CD1c-positive myeloid dendritic cell (primary cell): ENCODE measurements around the gene RAB1B.
A peak's percentile ranks its signal among the peaks of the same experiment; 100 is the strongest.
"Not testable (repeated sequence)": the region's sequence is repeated elsewhere in the genome, so short reads cannot be mapped to it uniquely, and the experiment has no call there.

Experiments
- DNase-seq: peaks from one replicate; pipeline ENCODE4 v3.0.0-alpha.2; 2016; ENCODE audit errors: extremely low spot score

Gene RAB1B

DNA sequence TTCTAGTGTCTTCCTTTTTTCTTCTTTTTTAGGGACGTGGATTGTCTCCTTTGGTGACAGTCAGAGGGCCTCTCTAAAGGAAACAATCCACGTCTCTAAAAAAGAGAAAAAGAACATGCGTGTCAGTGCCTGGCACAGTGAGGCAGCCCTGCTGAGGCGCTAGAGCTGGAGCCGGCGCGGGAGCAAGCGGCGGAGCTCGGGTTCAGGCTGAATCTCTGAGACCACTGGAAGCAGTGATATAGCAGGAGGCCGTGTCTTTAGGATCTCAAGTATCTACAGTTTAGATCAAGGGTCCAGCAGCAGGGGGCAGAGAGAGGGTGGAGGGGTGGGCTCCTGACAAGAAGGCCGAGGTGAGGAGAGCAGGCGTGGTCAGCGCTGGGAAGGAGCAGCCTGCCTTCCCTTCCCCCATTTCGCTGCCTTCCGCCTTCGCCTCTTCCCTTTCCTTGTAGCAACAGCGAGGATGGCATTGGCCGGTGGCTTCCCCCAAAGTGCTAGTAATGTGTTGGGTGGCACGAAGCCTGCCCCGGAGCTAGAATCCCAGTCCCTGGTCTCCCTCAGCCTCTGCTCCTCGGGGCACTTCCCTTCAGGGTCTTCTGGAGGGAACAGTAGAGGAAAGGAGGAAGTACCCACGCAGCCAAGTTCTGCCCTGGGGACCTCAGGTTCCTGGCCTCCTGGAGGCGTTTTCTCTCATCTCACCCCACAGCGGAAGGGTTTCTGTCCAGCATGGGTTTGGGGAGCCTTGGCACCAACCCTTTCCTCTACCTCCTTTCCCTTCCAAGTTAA is 28.2 kb upstream of the RAB1B start:
- DNase-seq: no peak

GRCh38 chr11:66240781-66241136 is 27.7 kb upstream of the RAB1B start:
- DNase-seq: no peak

DNA sequence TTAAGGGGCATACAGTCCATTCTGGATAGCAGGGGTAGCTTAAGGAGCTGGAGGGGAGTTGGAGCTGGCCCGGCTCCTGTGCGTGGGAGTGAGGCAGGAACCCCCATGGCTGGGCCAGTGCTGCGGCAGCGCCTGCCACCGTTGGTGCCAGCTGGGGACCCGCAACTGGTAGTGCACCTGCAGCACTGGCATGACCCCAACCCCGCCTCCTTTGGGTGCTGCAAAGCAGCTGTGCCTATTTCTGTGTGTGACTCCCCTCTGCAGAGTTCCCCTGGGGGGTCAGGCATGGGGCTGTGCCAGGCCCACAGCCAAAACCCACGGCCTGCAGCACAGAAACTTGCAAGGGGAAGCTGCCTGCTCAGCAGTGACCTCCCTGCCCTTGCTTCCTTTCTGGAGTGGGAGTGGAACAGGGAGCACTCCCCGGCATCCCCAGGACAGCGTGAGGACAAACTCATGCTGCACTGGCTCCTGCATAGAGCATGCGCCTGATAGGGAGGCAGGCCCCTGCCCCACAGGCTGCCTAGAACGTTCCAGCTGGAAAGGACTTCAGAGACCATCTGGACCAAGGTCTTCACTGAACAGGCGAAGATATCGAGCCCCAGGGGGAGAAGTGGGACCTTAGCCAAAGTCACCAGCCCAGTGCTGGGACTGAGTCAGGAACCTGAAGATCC is 26.2 kb upstream of the RAB1B start:
- no peak for DNase-seq

GRCh38 chr11:66243782-66244535 is 24.5 kb upstream of the RAB1B start:
- DNase-seq: no peak

- no peak for DNase-seq
Observed at GRCh38 chr11:66247295-66247694, 21.1 kb upstream of the RAB1B start.

DNA sequence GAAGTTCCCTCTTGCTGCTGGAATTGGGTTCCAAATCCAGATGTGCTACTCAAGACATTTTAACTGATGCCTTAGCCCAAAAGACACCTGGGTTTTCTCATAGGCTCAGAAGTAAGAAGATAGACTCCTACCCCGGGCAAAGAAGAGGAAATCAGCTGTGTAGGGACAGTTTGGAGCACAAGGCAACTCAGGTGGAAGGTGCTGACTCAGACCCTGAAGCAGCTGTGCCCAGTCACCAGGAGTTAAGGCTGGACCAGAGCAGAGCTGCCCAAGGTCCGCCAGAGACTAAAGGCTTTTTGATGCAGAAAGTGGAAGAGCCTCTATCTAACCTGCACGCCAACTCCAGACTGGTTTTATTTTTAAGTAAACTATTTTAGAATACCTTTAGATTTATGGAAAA is 20.6 kb upstream of the RAB1B start:
- no peak for DNase-seq

GRCh38 chr11:66248903-66249302 is 19.5 kb upstream of the RAB1B start:
- DNase-seq: no peak

GRCh38 chr11:66251809-66252208 is 16.6 kb upstream of the RAB1B start:
- no peak for DNase-seq

GRCh38 chr11:66253081-66253480 is 15.4 kb upstream of the RAB1B start:
- not testable (repeated sequence) for DNase-seq

GRCh38 chr11:66258473-66258893 is 10.0 kb upstream of the RAB1B start:
- DNase-seq: no peak

- DNase-seq: no peak
Observed at GRCh38 chr11:66259225-66259624, 9.2 kb upstream of the RAB1B start.

GRCh38 chr11:66259956-66260355 is 8.5 kb upstream of the RAB1B start:
- no peak for DNase-seq

- no peak for DNase-seq
Observed at GRCh38 chr11:66261578-66261977, 6.9 kb upstream of the RAB1B start.

DNA sequence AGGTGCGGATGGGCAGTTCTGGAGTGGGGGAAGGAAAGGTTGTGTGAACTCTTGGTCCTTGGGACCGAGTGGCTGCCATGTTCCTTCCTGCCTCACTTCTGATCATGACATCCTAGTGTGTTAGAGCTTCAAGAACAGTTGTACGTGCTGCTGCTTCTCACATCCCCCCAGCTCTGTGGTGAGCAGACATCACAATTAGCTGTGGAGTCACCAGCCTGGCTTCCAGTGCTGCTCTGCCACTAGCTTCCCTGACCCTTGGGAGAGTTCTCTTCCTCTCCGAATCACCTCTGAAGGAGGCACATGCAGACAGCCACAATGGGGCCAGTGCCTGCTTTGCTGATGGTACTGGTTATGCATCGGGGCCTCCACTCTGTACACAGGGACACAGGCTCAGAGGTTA is 6.2 kb upstream of the RAB1B start:
- DNase-seq: no peak

GRCh38 chr11:66262696-66263095 is 5.7 kb upstream of the RAB1B start:
- no peak for DNase-seq

DNA sequence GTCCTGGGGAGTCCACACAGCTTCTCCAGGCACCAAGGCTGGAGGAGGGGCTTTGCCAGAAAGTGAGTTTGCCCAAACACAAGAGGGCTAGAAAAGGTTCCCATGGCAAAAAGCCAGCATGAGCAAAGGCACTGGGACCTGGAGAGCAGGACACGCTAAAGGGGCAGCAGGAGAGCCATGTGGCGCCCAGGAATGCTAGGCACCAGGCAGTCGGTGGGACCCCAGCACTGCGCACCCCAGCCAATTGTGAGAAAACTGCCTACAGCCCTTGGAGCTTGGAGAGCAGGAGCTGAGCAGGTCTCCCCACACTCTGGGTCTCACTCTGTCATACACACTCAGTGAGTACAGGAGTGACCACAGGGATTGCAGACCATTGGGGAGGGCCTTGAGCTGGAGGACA is 5.2 kb upstream of the RAB1B start:
- no peak for DNase-seq

- no peak for DNase-seq
Observed at GRCh38 chr11:66263785-66264184, 4.7 kb upstream of the RAB1B start.

- DNase-seq: no peak
Observed at GRCh38 chr11:66264383-66264782, 4.1 kb upstream of the RAB1B start.

GRCh38 chr11:66264914-66265313 is 3.5 kb upstream of the RAB1B start:
- DNase-seq: peak; percentile 14

GRCh38 chr11:66265531-66266377 is 2.7 kb upstream of the RAB1B start:
- no peak for DNase-seq

GRCh38 chr11:66266378-66267038 is 1.9 kb upstream of the RAB1B start:
- DNase-seq: no peak
